ENCODE measurements around the gene SHC3.

DNA sequence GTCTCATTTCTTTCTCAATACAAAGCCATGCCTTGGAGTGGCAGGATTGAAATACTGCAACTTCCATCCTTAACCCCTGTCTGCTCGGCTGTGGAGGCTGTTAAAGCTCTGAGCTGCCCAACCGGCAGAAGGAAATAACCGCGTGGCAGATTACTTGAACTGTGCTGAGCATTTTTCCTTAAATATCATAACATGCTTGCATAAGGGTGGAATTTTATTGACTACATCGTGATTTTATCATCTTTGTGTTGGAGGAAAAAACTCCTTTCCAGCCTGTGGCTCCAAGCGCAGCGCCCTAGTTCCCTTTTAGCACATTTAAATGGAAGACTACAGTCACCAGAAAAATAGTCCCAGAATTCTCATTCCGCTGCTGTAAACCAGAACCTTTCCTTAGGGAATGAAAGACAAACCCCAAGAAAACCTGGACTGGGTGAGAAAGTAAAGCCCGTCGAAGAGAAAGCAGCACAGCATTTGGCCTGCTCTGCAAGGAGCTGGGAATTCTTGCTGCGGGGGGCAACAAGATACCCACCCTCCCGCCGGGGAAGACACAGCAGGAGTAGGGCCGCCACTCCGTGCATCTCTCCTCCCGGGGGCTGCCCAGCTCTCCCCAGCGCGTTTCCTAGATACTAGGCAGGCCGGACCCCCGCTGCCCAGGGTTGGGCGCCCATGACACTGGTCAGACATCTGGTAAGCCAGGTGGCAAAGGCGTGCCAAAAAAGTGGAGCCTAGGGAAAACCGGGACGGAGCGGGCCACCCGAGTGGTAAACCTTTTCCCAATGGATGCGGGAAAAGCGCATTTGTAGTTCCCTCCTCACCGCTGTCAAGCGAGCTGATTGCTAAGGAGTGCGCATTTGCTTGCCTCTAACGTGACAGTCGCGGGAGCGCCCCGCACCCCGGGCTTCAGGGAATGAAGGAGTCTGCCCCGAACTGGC lies 1.3 kb downstream of the SHC3 start:
- TF ChIP-seq, protein P1, sequence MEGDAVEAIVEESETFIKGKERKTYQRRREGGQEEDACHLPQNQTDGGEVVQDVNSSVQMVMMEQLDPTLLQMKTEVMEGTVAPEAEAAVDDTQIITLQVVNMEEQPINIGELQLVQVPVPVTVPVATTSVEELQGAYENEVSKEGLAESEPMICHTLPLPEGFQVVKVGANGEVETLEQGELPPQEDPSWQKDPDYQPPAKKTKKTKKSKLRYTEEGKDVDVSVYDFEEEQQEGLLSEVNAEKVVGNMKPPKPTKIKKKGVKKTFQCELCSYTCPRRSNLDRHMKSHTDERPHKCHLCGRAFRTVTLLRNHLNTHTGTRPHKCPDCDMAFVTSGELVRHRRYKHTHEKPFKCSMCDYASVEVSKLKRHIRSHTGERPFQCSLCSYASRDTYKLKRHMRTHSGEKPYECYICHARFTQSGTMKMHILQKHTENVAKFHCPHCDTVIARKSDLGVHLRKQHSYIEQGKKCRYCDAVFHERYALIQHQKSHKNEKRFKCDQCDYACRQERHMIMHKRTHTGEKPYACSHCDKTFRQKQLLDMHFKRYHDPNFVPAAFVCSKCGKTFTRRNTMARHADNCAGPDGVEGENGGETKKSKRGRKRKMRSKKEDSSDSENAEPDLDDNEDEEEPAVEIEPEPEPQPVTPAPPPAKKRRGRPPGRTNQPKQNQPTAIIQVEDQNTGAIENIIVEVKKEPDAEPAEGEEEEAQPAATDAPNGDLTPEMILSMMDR (IDR thresholded peaks at IDR 0.05; ENCODE audit: poor library complexity, severe bottlenecking): peak; percentile 34
- TF ChIP-seq EZH2 (IDR thresholded peaks at IDR 0.05; ENCODE audit: borderline replicate concordance, insufficient read depth, low read length, poor library complexity, severe bottlenecking): no peak

Measured in neural cell (in vitro differentiated cells).